ENCODE data around the gene ZNF91. TPM values are rescaled to one million over a fixed set of nuclear protein-coding genes. Genes with fewer than 3 reads are reported as not detected.

The ZNF91 gene
- total and polyA plus RNA-seq, 9 of the 15 experiments (the other 6 are each of a cell fraction or from before 2014, with no cell fraction given), result 1.0 to 6.7 (median 3.2) TPM

DNA sequence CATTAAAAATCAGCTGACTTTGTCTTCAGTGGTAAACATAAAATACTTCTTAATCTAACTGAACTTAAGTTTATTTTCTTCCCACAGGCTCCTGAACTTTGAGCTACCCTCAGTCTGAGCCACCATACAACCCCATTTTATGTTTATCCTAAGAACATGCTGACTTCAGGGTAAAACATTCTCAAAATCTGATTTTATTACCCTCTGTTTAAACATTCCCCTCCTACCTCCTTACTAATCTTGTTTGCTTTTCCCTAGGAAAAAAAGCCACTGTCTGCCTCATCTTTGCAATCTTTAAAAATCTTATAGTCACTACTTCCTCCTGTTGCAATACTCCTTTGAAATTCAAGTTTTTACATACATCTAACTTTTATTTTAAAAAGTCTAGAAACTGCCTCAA lies 4.0 kb downstream of the ZNF91 start:
- no peak overlapping the region for H3K4me2 ChIP-seq (ENCODE audit: insufficient read depth, low read length)
- ChIA-PET POLR2A (no interaction called here), CTCF (ENCODE audit: low intra/inter-chr PET ratio) (no interaction called here)
- H3K9me1 ChIP-seq (ENCODE audit: control insufficient read depth, insufficient read depth, low read length), result no peaks in the 10 kb centered on the region
- TF ChIP-seq MYC (IDR thresholded peaks at IDR 0.05; ENCODE audit: low read depth, low read length), result no peak
- no peak for TF ChIP-seq MYC (CRISPR knock-in tag; IDR thresholded peaks at IDR 0.05; ENCODE audit: borderline replicate concordance, low read depth)
- TF ChIP-seq TCFL5 (CRISPR knock-in tag; conservative IDR thresholded peaks at IDR 0.05), result no peak
- TF ChIP-seq POLR2A (conservative IDR thresholded peaks at IDR 0.05), result no peak
- TF ChIP-seq NONO (IDR thresholded peaks at IDR 0.05; ENCODE audit: low read depth in 2 of 2, low read length in 1 of 2), result no peak
- TF ChIP-seq, protein P1, sequence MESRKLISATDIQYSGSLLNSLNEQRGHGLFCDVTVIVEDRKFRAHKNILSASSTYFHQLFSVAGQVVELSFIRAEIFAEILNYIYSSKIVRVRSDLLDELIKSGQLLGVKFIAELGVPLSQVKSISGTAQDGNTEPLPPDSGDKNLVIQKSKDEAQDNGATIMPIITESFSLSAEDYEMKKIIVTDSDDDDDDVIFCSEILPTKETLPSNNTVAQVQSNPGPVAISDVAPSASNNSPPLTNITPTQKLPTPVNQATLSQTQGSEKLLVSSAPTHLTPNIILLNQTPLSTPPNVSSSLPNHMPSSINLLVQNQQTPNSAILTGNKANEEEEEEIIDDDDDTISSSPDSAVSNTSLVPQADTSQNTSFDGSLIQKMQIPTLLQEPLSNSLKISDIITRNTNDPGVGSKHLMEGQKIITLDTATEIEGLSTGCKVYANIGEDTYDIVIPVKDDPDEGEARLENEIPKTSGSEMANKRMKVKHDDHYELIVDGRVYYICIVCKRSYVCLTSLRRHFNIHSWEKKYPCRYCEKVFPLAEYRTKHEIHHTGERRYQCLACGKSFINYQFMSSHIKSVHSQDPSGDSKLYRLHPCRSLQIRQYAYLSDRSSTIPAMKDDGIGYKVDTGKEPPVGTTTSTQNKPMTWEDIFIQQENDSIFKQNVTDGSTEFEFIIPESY (CRISPR knock-in tag; IDR thresholded peaks at IDR 0.05), result no peak
- no peak for TF ChIP-seq ZNF766 (CRISPR knock-in tag; conservative IDR thresholded peaks at IDR 0.05)
- no peak for TF ChIP-seq RNF2 (IDR thresholded peaks at IDR 0.05)
- no peak for TF ChIP-seq SMARCB1 (IDR thresholded peaks at IDR 0.05; ENCODE audit: insufficient read length, low read depth)
- no peaks in the 10 kb centered on the region for H3K4me1 ChIP-seq (replicated peaks in 1 of 2; ENCODE audit: control insufficient read depth in 2 of 2, insufficient read depth in 2 of 2, low read length in 2 of 2)
- in situ Hi-C loops (cut with MboI), result no loop called here
- no peak overlapping the region for H2AFZ ChIP-seq (ENCODE audit: low read depth, low read length)
- no peak overlapping the region for H3K27ac ChIP-seq (ENCODE audit: extremely low read depth, low read depth, low read length)
- FAIRE-seq (no peak), DNase-seq (ENCODE audit: extremely low read depth in 1 of 4, low spot score in 3 of 4) (no peak), ATAC-seq (no peak)
- intact Hi-C loops (cut with micrococcal nuclease), result no loop called here
- no peaks in the 10 kb centered on the region for H3K9me3 ChIP-seq (replicated peaks; ENCODE audit: control insufficient read depth, insufficient read depth, low read depth, low read length)
- no peak overlapping the region for H3K4me3 ChIP-seq
- H3K79me2 ChIP-seq (ENCODE audit: control insufficient read depth, insufficient read depth, low read length), result peaks cover 3% of the 10 kb centered on the region; the same call in 1 of the 3 replicates
- H3K36me3 ChIP-seq (ENCODE audit: control insufficient read depth, insufficient read depth, low read length), result no peaks in the 10 kb centered on the region
- no peaks in the 10 kb centered on the region for H4K20me1 ChIP-seq (replicated peaks; ENCODE audit: control insufficient read depth, insufficient read depth, low read length)
- H3K9ac ChIP-seq (ENCODE audit: insufficient read depth in 1 of 2, low read depth in 2 of 2, low read length in 2 of 2), result no peak overlapping the region
- no TSS peak for BruUV-seq (replicated peaks)
- no peaks in the 10 kb centered on the region for H3K27me3 ChIP-seq (ENCODE audit: control insufficient read depth in 2 of 2, insufficient read depth in 2 of 2, low read length in 2 of 2)

All from K562 (cell line).